Aorta (tissue), 5 donors: ENCODE measurements around the gene SH3PXD2B. TPM values are rescaled to one million over a fixed set of nuclear protein-coding genes. Genes with fewer than 3 reads are reported as not detected.

ENCODE experiments used
- ATAC-seq: fragments of 200-7000 bp; cut with Tn5 transposase; one replicate; pipeline ENCODE4 v1.9.1; 2022; ENCODE audit warnings: moderate library complexity; ENCODE audit not compliant: low FRiP score
- DNase-seq, 2 donors: peaks; one replicate each; pipeline ENCODE4 v3.0.0-alpha.2; 2020
- H3K27ac ChIP-seq, 2 donors: one replicate each; pipeline ENCODE4 v1.5.1; 2013; ENCODE audit warnings: low read length in 2 of 2, mild to moderate bottlenecking in 2 of 2, moderate library complexity in 2 of 2, control low read depth in 1 of 2, inconsistent platforms in 1 of 2, low read depth in 1 of 2
- H3K27me3 ChIP-seq, 2 donors: one replicate each; pipeline ENCODE4 v1.6.1; 2013; ENCODE audit warnings: control low read depth in 1 of 2, low read length in 1 of 2, mild to moderate bottlenecking in 1 of 2, moderate library complexity in 1 of 2; ENCODE audit not compliant: insufficient read depth in 2 of 2, control insufficient read depth in 1 of 2
- H3K36me3 ChIP-seq, 2 donors: one replicate each; pipeline ENCODE4 v1.6.1; 2013; ENCODE audit warnings: control low read depth in 1 of 2, low read length in 1 of 2, mild to moderate bottlenecking in 1 of 2; ENCODE audit not compliant: insufficient read depth in 2 of 2, control insufficient read depth in 1 of 2
- H3K4me1 ChIP-seq, 2 donors: one replicate each; pipeline ENCODE4 v1.6.1; 2013; ENCODE audit warnings: low read length in 2 of 2, control low read depth in 1 of 2, mild to moderate bottlenecking in 1 of 2, moderate library complexity in 1 of 2; ENCODE audit not compliant: insufficient read depth in 2 of 2, control insufficient read depth in 1 of 2
- H3K4me3 ChIP-seq, 2 donors: one replicate each; pipeline ENCODE4 v1.5.1; 2013; ENCODE audit warnings: low read length in 2 of 2, control low read depth in 1 of 2, mild to moderate bottlenecking in 1 of 2
- H3K9me3 ChIP-seq: one replicate; pipeline ENCODE4 v1.6.1; 2013; ENCODE audit warnings: mild to moderate bottlenecking, low read length; ENCODE audit not compliant: control insufficient read depth
- WGBS, 2 donors: extraction: QIAGEN DNeasy Blood & Tissue Kit; methylation state at CpG; one replicate each; pipeline ENCODE4 v1.1.7; 2013; 5-methylcytosine and 5-hydroxymethylcytosine counted together
- intact Hi-C, 2 donors: fragments of 100-400 bp; cut with DNase I; formaldehyde crosslinking; loops; one replicate each; pipeline versions ENCODE4 v1.14.2 to v1.15.0; 2022
- polyA plus RNA-seq, 2 donors: library from polyadenylated mRNA; stranded (reverse); fragments of 200-250 nt; gene quantifications; one replicate each; pipeline ENCODE4 v1.2.3, GENCODE V29; 2013
- total RNA-seq, 2 donors: library from RNA; stranded (reverse); fragmentation: NEBNext Ultra II Directional; extraction: Animal tissue kit (Norgen Biotek cat#: 25700); gene quantifications; one replicate each; pipeline ENCODE4 v1.2.1, GENCODE V29; 2021
- donor health status: healthy with polysubstance abuse.
- donor health status: Bipolar disorder and iron deficiency.
- donor health status: DM: no; HTN: no; CAD: no.
- donor health status: DM: no; HTN: no; CAD: no.
- donor health status: DM: yes; HTN: yes; CAD: no.

The SH3PXD2B gene
- total and polyA plus RNA-seq, 4 donors = 4.5 to 69.1 (median 25.3) TPM

DNA sequence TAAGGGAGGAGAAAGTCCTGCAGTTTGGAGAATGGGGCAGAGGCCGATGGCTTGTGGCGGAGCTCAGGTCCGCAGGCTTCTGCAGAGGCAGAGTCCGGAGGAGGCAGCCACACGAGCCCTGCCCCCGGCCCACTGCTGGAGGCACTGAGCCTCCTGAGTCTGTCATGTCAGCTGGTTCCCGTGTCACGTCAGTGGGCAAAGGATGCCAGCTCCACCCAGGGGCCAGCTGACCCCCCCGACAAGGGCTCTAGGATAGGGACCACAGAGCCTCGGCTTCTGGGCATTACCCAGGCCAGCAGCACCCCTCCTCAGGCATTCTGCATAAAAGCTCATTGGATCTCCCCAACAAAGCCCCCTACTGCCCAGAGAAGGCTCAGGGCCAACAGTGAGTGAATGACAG is 8.5 kb downstream of the SH3PXD2B start:
- ATAC-seq = no peak
- H3K4me3 ChIP-seq = no peak overlapping the region
- intact Hi-C loops = loop anchor here in 1 of 2 donors (10.0 kb wide), 1 partner anchor 151 kb away; no protein-coding TSS in a partner anchor
- DNase-seq = peak in 1 of 2 donors; percentile 73
- H3K27ac ChIP-seq = no peak overlapping the region
- 71 to 74% methylated on average over 10 of the region's 10 CpGs for WGBS, 2 donors
- H3K27me3 ChIP-seq = no peaks in the 10 kb centered on the region
- no peaks in the 10 kb centered on the region for H3K36me3 ChIP-seq
- no peaks in the 10 kb centered on the region for H3K9me3 ChIP-seq
- no peaks in the 10 kb centered on the region for H3K4me1 ChIP-seq

DNA sequence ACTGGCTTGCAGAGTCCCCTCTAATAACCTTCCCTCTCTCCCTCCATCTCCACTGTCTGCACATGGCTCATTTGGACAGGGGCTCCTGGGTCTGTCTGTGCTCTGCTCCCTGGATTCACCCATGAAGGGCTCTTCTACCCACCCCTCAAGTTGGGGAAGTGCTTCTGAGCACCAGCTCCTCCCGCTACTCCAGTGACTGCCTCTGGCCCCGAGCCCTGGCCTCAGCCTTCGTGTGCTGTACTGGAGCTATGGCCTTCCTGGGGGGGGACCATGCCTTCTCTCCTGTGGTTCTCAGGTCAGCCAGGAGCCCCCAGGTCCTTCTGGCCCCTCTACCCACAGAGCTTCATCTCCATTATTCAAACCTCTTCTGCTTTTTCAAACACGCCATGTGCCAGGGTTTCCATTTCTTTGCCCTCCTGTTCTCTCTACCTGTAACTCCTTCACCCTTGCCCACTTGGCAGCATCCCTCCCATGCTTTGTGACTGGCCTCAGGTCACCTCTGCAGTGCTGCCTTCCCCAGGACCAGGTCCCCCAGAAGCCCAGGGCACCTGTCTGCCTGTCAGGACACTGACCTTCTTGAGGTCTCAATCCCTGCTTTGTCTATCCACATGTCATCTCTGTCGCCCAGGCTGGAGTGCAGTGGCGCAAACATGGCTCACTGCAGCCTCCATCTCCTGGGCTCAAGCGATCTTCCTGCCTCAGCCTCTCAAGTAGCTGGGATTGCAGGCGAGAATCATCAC is 9.5 kb downstream of the SH3PXD2B start:
- H3K27me3 ChIP-seq = no peaks in the 10 kb centered on the region
- H3K27ac ChIP-seq = no peak overlapping the region
- H3K9me3 ChIP-seq = no peaks in the 10 kb centered on the region
- H3K4me1 ChIP-seq = no peaks in the 10 kb centered on the region
- ATAC-seq = no peak
- H3K4me3 ChIP-seq = no peak overlapping the region
- intact Hi-C loops = loop anchor here in 1 of 2 donors (10.0 kb wide), 1 partner anchor 150 kb away; no protein-coding TSS in a partner anchor
- 55 to 63% methylated on average over 8 of the region's 8 CpGs for WGBS, 2 donors
- DNase-seq = peak in 1 of 2 donors; percentile 61
- no peaks in the 10 kb centered on the region for H3K36me3 ChIP-seq

DNA sequence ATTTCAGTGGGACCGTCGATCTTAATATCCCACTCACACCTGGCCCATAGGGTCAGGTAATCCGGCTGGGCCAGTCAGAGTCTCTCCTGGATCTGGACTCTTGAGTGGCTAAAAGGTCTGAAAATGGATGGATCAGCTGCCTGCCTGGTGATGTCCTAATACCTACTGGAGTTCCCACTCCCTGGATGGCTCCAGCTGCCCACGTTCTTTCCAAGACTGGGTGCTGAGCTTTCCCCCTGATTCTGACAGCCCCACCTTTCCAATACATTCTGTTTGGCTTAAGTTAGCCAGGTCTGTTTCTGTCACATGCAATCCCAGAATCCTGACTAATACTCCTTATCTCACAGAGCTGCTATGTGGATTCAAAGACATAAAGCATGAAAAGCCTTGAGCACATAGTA is 10.2 kb downstream of the SH3PXD2B start:
- peak in 1 of 2 donors; percentile 45 for DNase-seq
- Histone ChIP-seq H3K27ac (no peak overlapping the region), H3K4me1 (no peaks in the 10 kb centered on the region), H3K4me3 (no peak overlapping the region), H3K9me3 (no peaks in the 10 kb centered on the region), H3K36me3 (no peaks in the 10 kb centered on the region), H3K27me3 (no peaks in the 10 kb centered on the region)
- no peak for ATAC-seq
- intact Hi-C loops = loop anchor here in 1 of 2 donors (10.0 kb wide), 1 partner anchor 149 kb away; no protein-coding TSS in a partner anchor
- 76% methylated on average over 4 of the region's 4 CpGs for WGBS, 2 donors

DNA sequence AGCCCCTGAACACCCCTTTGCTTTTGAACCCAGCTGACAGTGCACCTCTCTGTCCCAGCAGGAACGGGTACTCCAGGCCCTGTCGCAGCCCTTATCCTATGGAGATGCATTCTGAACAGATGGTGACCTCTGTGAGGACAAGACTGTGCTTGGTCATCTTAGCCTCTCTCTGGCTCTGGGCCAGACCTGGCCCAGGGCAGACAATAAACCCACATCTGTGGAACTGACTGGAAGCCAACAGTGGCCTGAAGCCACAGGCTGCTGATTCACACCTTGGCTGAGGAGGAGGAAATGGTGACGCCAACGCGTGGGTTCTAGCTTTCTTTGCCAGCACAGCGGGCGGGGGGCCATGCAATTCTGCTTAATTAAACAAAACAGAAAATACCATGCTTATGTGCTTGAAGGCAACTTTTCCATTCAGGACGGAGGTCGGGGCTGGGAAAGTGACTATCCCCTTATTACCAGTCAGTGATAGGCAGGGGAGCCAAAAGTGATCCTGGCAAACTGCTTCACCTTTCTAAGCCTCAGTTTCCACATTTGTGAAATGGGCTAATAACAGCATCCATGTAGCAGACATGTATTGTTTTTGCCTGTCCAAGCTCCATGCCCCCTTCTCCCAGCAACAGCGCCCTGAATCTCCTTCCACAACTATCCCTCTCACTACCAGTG is 10.8 kb downstream of the SH3PXD2B start:
- Histone ChIP-seq H3K27me3 (no peaks in the 10 kb centered on the region), H3K36me3 (no peaks in the 10 kb centered on the region), H3K4me1 (no peaks in the 10 kb centered on the region), H3K27ac (no peak overlapping the region), H3K4me3 (no peak overlapping the region), H3K9me3 (no peaks in the 10 kb centered on the region)
- intact Hi-C loops = loop anchor here in 1 of 2 donors (10.0 kb wide), 1 partner anchor 149 kb away; no protein-coding TSS in a partner anchor
- 17% methylated on average over 10 of the region's 10 CpGs for WGBS, 2 donors
- ATAC-seq (peak; percentile 67), DNase-seq (peak; percentile 87 to 97)

DNA sequence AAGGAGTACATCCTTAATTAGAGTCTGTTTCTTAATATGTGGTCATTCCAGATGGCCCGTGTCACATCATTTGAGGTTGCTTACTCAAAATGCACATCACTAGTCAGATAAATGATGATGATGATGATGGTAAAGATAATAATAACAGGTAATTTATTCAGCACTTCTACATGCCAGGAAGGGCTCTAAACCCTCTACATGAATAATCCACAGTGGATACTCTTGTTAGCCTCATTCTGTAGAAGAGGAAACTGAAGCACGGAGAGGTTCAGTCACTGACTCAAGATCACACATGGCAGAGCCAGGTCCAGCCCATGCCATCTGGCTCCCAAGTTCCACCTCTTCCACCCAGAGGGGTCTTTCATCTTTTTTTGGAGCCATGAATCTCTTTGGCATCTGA is 11.7 kb downstream of the SH3PXD2B start:
- H3K36me3 ChIP-seq = no peaks in the 10 kb centered on the region
- peak in 1 of 2 donors; percentile 24 for DNase-seq
- ATAC-seq = no peak
- intact Hi-C loops = loop anchor here in 1 of 2 donors (10.0 kb wide), 1 partner anchor 148 kb away; no protein-coding TSS in a partner anchor
- H3K27ac ChIP-seq = no peak overlapping the region
- WGBS, 2 donors = 78 to 88% methylated on average over 2 of the region's 2 CpGs
- H3K4me1 ChIP-seq = no peaks in the 10 kb centered on the region
- H3K4me3 ChIP-seq = no peak overlapping the region
- H3K27me3 ChIP-seq = no peaks in the 10 kb centered on the region
- H3K9me3 ChIP-seq = no peaks in the 10 kb centered on the region

GRCh38 chr5:172441262-172441751 is 13.0 kb downstream of the SH3PXD2B start:
- Histone ChIP-seq H3K36me3 (no peaks in the 10 kb centered on the region), H3K27me3 (no peaks in the 10 kb centered on the region), H3K9me3 (no peaks in the 10 kb centered on the region), H3K4me3 (no peak overlapping the region), H3K4me1 (no peaks in the 10 kb centered on the region), H3K27ac (no peak overlapping the region)
- ATAC-seq = no peak
- peak in 1 of 2 donors; percentile 79 for DNase-seq
- WGBS, 2 donors = 86 to 92% methylated on average over 14 of the region's 14 CpGs
- intact Hi-C loops = loop anchor here in 1 of 2 donors (10.0 kb wide), 1 partner anchor 147 kb away; no protein-coding TSS in a partner anchor

DNA sequence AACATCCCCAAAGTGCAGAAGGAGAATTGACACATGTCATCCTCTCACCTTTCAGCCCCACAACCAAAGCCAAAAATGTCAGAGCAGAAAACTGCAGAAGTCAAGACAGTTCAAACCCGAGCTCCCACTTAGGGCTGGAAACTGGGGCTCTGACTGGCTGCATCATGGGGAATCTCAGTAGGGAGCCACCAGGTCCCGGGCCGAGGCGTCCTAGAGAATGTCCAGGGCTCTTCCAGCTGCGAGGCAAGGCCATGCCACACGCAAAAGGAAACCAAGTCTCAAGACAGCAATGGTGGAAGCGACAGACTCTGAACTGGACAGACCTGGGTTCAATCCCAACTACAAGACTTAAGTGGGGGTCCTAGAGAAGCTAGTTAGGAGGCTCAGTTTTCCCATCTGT is 13.8 kb downstream of the SH3PXD2B start:
- intact Hi-C loops = loop anchor here in 1 of 2 donors (10.0 kb wide), 1 partner anchor 146 kb away; no protein-coding TSS in a partner anchor
- H3K36me3 ChIP-seq = no peaks in the 10 kb centered on the region
- no peaks in the 10 kb centered on the region for H3K4me1 ChIP-seq
- no peaks in the 10 kb centered on the region for H3K27me3 ChIP-seq
- ATAC-seq = no peak
- WGBS, 2 donors = 95 to 97% methylated on average over 7 of the region's 7 CpGs
- H3K9me3 ChIP-seq = no peaks in the 10 kb centered on the region
- DNase-seq = peak in 1 of 2 donors; percentile 20
- H3K4me3 ChIP-seq = no peak overlapping the region
- no peak overlapping the region for H3K27ac ChIP-seq

- Histone ChIP-seq H3K4me1 (no peaks in the 10 kb centered on the region), H3K9me3 (no peaks in the 10 kb centered on the region), H3K27ac (no peak overlapping the region), H3K27me3 (no peaks in the 10 kb centered on the region), H3K36me3 (no peaks in the 10 kb centered on the region), H3K4me3 (no peak overlapping the region)
- intact Hi-C loops = loop anchor here in 1 of 2 donors (10.0 kb wide), 1 partner anchor 145 kb away; no protein-coding TSS in a partner anchor
- WGBS, 2 donors = 40 to 44% methylated on average over 22 of the region's 22 CpGs
- ATAC-seq (no peak), DNase-seq (peak; percentile 79 to 87)
Measured at GRCh38 chr5:172439785-172440477, 14.4 kb downstream of the SH3PXD2B start.
